HG02610 (cell line): Measurements from ENCODE around the gene FBRSL1.
"Not testable (repeated sequence)": the region's sequence is repeated elsewhere in the genome, so short reads cannot be mapped to it uniquely, and the experiment has no call there.

Experiments
- ATAC-seq: cut with Tn5 transposase; IDR thresholded peaks from one replicate; pipeline ENCODE4 v1.9.1; 2021; ENCODE audit warnings: mild to moderate bottlenecking, moderate library complexity; ENCODE audit not compliant: unreplicated experiment

Gene FBRSL1

GRCh38 chr12:132522592-132523380 is 32.8 kb downstream of the FBRSL1 start:
- no peak for ATAC-seq

GRCh38 chr12:132523576-132524331 is 33.8 kb downstream of the FBRSL1 start:
- no peak for ATAC-seq

- no peak for ATAC-seq
Observed at GRCh38 chr12:132524405-132524804, 34.5 kb downstream of the FBRSL1 start.

GRCh38 chr12:132525011-132525832 is 35.3 kb downstream of the FBRSL1 start:
- no peak for ATAC-seq

GRCh38 chr12:132525833-132526455 is 36.0 kb downstream of the FBRSL1 start:
- ATAC-seq: no peak

GRCh38 chr12:132527186-132527882 is 37.4 kb downstream of the FBRSL1 start:
- ATAC-seq: no peak

GRCh38 chr12:132527883-132528264 is 37.9 kb downstream of the FBRSL1 start:
- no peak for ATAC-seq

GRCh38 chr12:132528564-132529106 is 38.7 kb downstream of the FBRSL1 start:
- ATAC-seq: no peak

- no peak for ATAC-seq
Observed at GRCh38 chr12:132529156-132529839, 39.3 kb downstream of the FBRSL1 start.

GRCh38 chr12:132529906-132530305 is 40.0 kb downstream of the FBRSL1 start:
- no peak for ATAC-seq

GRCh38 chr12:132530447-132530846 is 40.5 kb downstream of the FBRSL1 start:
- ATAC-seq: no peak

GRCh38 chr12:132530851-132531250 is 40.9 kb downstream of the FBRSL1 start:
- ATAC-seq: no peak

GRCh38 chr12:132532711-132533583 is 43.0 kb downstream of the FBRSL1 start:
- not testable (repeated sequence) for ATAC-seq

GRCh38 chr12:132533584-132533958 is 43.6 kb downstream of the FBRSL1 start:
- no peak for ATAC-seq

- ATAC-seq: no peak
Observed at GRCh38 chr12:132534076-132534475, 44.1 kb downstream of the FBRSL1 start.

GRCh38 chr12:132535019-132535418 is 45.1 kb downstream of the FBRSL1 start:
- no peak for ATAC-seq

GRCh38 chr12:132536102-132536876 is 46.3 kb downstream of the FBRSL1 start:
- ATAC-seq: no peak

- no peak for ATAC-seq
Observed at GRCh38 chr12:132537049-132537448, 47.1 kb downstream of the FBRSL1 start.
